K562 treated with DMSO at 1 percent for 4 hours (cell line): Measurements from ENCODE around the gene ATXN7L3. TPM values are rescaled to one million over a fixed set of nuclear protein-coding genes. Genes with fewer than 3 reads are reported as not detected.

Source experiments
- total RNA-seq: library from RNA; unstranded; fragments of 300-600 nt; gene quantifications from 2 replicates; pipeline ENCODE4 v1.2.3, GENCODE V29; 2022; ENCODE audit not compliant: insufficient read depth

Gene ATXN7L3
- 46.2 and 59.4 TPM in 2 replicates for total RNA-seq

GRCh38 chr17:44199553-44200477, at the start of gene ATXN7L3:
Gene ATXN7L3, minus strand, starts transcription at chr17:44199884. Its CDS starts 1,814 bp downstream, at chr17:44198070.

GRCh38 chr17:44219616-44220212, 20.0 kb upstream of the ATXN7L3 start, which contains the start of gene UBTF:
Gene UBTF, minus strand, starts transcription at chr17:44219675. Its CDS starts 1,446 bp downstream, at chr17:44218229.

GRCh38 chr17:44186307-44187130, 13.2 kb downstream of the ATXN7L3 start, which contains the start of gene TMUB2:
Gene TMUB2, plus strand, starts transcription at chr17:44186972. Its CDS starts 737 bp downstream, at chr17:44187709.

GRCh38 chr17:44170499-44171201, 29.0 kb downstream of the ATXN7L3 start, which contains the start of gene ASB16:
Gene ASB16, plus strand, starts transcription at chr17:44170704. Its CDS starts 86 bp downstream, at chr17:44170790.

Other genes with a start within 250 kb of the ATXN7L3 start
- not detected in 2 replicates for gene PYY, start 245.9 kb downstream of the ATXN7L3 start, total RNA-seq
- 0.42 TPM in 1 of 2 replicates, not detected in the other for gene NAGS, start 195.3 kb downstream of the ATXN7L3 start, total RNA-seq
- 51.5 and 53.2 TPM in 2 replicates for gene TMEM101, start 184.9 kb downstream of the ATXN7L3 start, total RNA-seq
- 23.5 and 32.5 TPM in 2 replicates for gene LSM12, start 133.2 kb downstream of the ATXN7L3 start, total RNA-seq
- 38.8 TPM in 2 replicates for gene G6PC3, start 129.1 kb downstream of the ATXN7L3 start, total RNA-seq
- 36.1 and 51.2 TPM in 2 replicates for gene HDAC5, start 76.2 kb downstream of the ATXN7L3 start, total RNA-seq
- gene HROB, start 58.0 kb downstream of the ATXN7L3 start, total RNA-seq, result 9.9 and 11.4 TPM in 2 replicates
- gene ASB16, start 29.2 kb downstream of the ATXN7L3 start, total RNA-seq, result not detected in 2 replicates
- gene TMUB2, start 12.9 kb downstream of the ATXN7L3 start, total RNA-seq, result 21.4 and 22.4 TPM in 2 replicates
- gene UBTF, start 19.8 kb upstream of the ATXN7L3 start, total RNA-seq, result 41.5 and 46.4 TPM in 2 replicates
- 14.3 and 22.0 TPM in 2 replicates for gene SLC4A1, start 68.3 kb upstream of the ATXN7L3 start, total RNA-seq
- gene RUNDC3A, start 108.7 kb upstream of the ATXN7L3 start, total RNA-seq, result 3.0 TPM in 1 of 2 replicates, not detected in the other
- gene SLC25A39, start 124.9 kb upstream of the ATXN7L3 start, total RNA-seq, result 222 and 250 TPM in 2 replicates
- gene GRN, start 145.4 kb upstream of the ATXN7L3 start, total RNA-seq, result 253 and 280 TPM in 2 replicates
- gene FAM171A2, start 164.0 kb upstream of the ATXN7L3 start, total RNA-seq, result 14.1 and 14.8 TPM in 2 replicates
- gene ITGA2B, start 189.8 kb upstream of the ATXN7L3 start, total RNA-seq, result 5.1 and 8.4 TPM in 2 replicates